PFSK-1 (cell line): ENCODE results near the gene URI1.

ENCODE experiments used
- FOXP2 ChIP-seq: optimal IDR thresholded peaks from 2 replicates; pipeline ENCODE3; 2011; ENCODE audit warnings: borderline replicate concordance, control low read depth, inconsistent platforms; ENCODE audit not compliant: insufficient read depth; ENCODE audit errors: extremely low read length, extremely low read depth
- POLR2AphosphoS5 ChIP-seq: IDR thresholded peaks from 2 replicates; pipeline ENCODE4 v1.6.1; 2012; ENCODE audit warnings: low read depth, mild to moderate bottlenecking, control low read depth, low read length, moderate library complexity
- REST ChIP-seq, 2 experiments: IDR thresholded peaks; 2 replicates each; pipeline versions ENCODE4 v1.6.1 to v1.8.0; 2011 to 2012; ENCODE audit warnings: low read depth in 2 of 2, low read length in 2 of 2, control low read depth in 1 of 2, inconsistent platforms in 1 of 2, mild to moderate bottlenecking in 1 of 2, moderate library complexity in 1 of 2; ENCODE audit not compliant: insufficient read depth in 1 of 2
- SIN3A ChIP-seq: IDR thresholded peaks from 2 replicates; pipeline ENCODE4 v1.6.1; 2012; ENCODE audit warnings: mild to moderate bottlenecking, low read length, moderate library complexity, borderline replicate concordance; ENCODE audit not compliant: insufficient read depth
- TAF1 ChIP-seq: IDR thresholded peaks from 2 replicates; pipeline ENCODE4 v1.6.1; 2012; ENCODE audit warnings: low read length, control low read depth, borderline replicate concordance; ENCODE audit not compliant: insufficient read depth

URI1 gene

GRCh38 chr19:29927944-29928625 lies 14.0 kb upstream of the URI1 start:
- TF ChIP-seq REST (IDR thresholded peaks at IDR 0.05; ENCODE audit: insufficient read depth in 1 of 2, low read depth in 2 of 2, low read length in 2 of 2) (no peak), SIN3A (no peak), TAF1 (no peak), FOXP2 (no peak), POLR2AphosphoS5 (no peak)

- TF ChIP-seq REST (IDR thresholded peaks at IDR 0.05; ENCODE audit: insufficient read depth in 1 of 2, low read depth in 2 of 2, low read length in 2 of 2) (no peak), SIN3A (no peak)
Observed at GRCh38 chr19:29928831-29929230, 13.2 kb upstream of the URI1 start.

- TF ChIP-seq FOXP2: no peak
- no peak for TF ChIP-seq POLR2AphosphoS5
- TF ChIP-seq SIN3A: no peak
- no peak for TF ChIP-seq REST (IDR thresholded peaks at IDR 0.05; ENCODE audit: insufficient read depth in 1 of 2, low read depth in 2 of 2, low read length in 2 of 2)
- TF ChIP-seq TAF1: no peak
Observed at GRCh38 chr19:29934257-29934656, 7.8 kb upstream of the URI1 start.

- TF ChIP-seq POLR2AphosphoS5 (no peak), SIN3A (no peak), FOXP2 (no peak), TAF1 (no peak)
Observed at GRCh38 chr19:29934781-29935180, 7.3 kb upstream of the URI1 start.

- no peak for TF ChIP-seq SIN3A
- TF ChIP-seq TAF1: no peak
- no peak for TF ChIP-seq POLR2AphosphoS5
- TF ChIP-seq REST (IDR thresholded peaks at IDR 0.05; ENCODE audit: insufficient read depth in 1 of 2, low read depth in 2 of 2, low read length in 2 of 2): no peak
- TF ChIP-seq FOXP2: no peak
Observed at GRCh38 chr19:29936409-29936808, 5.6 kb upstream of the URI1 start.

- no peak for TF ChIP-seq REST (IDR thresholded peaks at IDR 0.05; ENCODE audit: insufficient read depth in 1 of 2, low read depth in 2 of 2, low read length in 2 of 2)
Observed at GRCh38 chr19:29939628-29940027, 2.4 kb upstream of the URI1 start.
